MM.1S (cell line): ENCODE data around the gene PLSCR2.

Source experiments
- CTCF ChIP-seq: fragments of 300-600 bp; sonication (generic); IDR thresholded peaks from 2 replicates; pipeline ENCODE4 v1.5.1; 2016; ENCODE audit warnings: antibody characterized with exemption, low read length, mixed read lengths
- EZH2 ChIP-seq: fragments of 300-600 bp; sonication (generic); optimal IDR thresholded peaks from 2 replicates; pipeline ENCODE3; 2017; ENCODE audit warnings: low read depth, mild to moderate bottlenecking, antibody characterized with exemption, low read length, mixed read lengths
- EZH2phosphoT487 ChIP-seq: fragments of 300-600 bp; sonication (generic); IDR thresholded peaks from 2 replicates; pipeline ENCODE4 v1.6.1; 2018; ENCODE audit warnings: antibody characterized with exemption, low read length

- TF ChIP-seq CTCF: no peak
- no peak for TF ChIP-seq EZH2
- TF ChIP-seq EZH2phosphoT487: no peak
Measured at GRCh38 chr3:146498002-146498736, 28.8 kb upstream of the PLSCR2 start.
